NCI-H2107 treated with DMSO at 0.1 percent for 48 hours (cell line): ENCODE data around the gene OR51V1.
"Not testable (repeated sequence)": the region's sequence is repeated elsewhere in the genome, so short reads cannot be mapped to it uniquely, and the experiment has no call there.

Source experiments
- DNase-seq: peaks from one replicate; lab custom pipeline; 2025; ENCODE audit not compliant: unreplicated experiment; lab: John Stamatoyannopoulos, UW

Gene OR51V1

DNA sequence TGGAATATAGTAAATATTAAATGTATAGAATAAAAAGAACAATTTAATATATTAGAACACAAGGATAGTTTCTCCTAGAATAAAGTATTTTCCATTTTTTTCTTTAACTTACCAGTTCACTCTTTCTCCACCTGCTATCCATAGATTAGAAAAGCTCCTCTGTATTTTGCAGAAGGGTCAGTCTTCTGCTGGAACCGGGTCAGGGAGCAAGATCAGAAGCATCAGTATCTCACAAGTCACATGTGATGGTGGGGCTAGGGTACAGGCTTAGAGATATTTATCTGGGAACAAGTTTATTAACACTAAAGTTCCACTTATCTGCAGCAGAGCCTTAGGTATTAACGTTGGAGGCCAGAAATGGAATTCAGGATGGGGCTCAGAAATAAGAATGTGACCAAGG lies 28.6 kb downstream of the OR51V1 start:
- no peak for DNase-seq

DNA sequence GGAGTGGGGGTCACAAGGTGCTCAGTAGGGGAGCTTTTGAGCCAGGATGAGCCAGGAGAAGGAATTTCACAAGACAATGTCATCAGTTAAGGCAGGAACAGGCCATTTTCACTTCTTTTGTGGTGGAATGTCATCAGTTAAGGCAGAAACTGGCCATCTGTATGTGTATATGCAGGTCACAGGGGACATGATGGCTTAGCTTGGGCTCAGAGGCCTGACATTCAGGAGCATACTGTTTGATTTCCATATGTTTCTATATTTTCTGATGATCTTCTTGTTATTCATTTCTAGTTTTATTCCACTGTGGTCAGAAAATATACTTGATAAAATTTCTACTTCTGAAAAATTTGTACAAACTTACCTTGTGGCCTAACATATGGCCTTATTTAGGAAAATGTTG lies 34.6 kb downstream of the OR51V1 start:
- DNase-seq, result not testable (repeated sequence)

DNA sequence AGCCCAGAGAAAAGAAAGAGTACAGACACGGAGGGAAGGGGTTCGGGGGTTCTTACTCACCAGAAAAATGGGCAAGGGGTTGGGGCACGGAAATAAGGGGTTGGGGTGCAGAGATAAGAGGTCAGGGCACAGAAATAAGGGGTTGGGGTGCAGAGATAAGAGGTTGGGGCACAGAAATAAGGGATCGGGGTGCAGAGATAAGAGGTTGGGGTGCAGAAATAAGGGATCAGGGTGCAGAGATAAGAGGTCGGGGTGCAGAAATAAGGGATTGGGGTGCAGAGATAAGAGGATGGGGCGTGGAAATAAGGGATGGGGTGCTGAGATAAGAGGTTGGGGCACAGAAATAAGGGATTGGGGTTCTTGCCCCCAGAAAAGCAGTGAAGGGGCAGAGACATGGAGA lies 35.7 kb downstream of the OR51V1 start:
- not testable (repeated sequence) for DNase-seq

DNA sequence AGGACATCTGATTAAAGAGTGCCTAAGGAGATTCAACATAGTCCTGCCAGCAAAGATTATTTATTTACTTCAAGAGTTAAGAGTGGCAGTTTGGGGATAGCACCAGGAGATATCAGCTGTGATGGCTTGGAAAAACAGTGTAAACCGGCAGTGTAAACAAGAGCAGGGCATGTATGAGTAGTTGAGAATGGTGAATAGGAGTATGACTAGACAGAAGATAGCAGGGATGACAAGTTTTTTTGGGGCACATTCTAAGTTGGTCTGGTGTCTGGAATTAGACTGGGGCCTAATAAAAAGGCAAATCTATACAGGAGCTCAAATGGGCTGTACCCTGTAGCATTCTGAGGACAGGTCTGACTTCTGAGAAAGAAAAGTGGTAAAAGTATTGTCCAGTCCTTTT lies 39.4 kb downstream of the OR51V1 start:
- not testable (repeated sequence) for DNase-seq

DNA sequence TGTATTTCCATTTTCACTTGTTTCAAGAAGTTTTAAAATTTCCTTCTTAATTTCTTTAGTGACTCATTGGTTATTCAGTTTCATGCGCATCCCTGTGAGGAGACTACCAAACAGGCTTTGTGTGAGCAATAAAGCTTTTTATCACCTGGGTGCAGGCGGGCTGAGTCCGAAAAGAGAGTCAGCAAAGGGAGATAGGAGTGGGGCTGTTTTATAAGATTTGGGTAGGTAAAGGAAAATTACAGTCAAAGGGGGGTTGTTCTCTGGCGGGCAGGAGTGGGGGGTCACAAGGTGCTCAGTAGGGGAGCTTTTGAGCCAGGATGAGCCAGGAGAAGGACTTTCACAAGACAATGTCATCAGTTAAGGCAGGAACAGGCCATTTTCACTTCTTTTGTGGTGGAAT lies 40.3 kb downstream of the OR51V1 start:
- not testable (repeated sequence) for DNase-seq

DNA sequence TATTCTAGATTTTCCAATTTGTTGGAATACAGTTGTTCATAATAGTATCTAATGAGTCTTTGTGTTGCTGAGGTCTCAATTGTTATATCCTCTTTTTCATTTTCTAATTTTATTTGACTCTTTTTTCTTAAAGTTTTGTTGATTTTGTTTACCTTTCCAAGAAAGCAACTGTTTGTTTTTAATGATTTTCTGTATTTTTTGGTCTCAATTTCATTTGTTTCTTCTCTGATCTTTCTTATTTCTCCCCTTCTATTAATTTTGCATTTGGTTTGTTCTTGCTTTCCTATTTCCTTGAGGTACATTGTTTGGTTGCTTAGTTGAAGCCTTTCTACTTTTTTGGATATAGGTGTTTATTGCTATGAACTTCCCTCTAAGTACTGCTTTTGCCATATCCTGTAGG lies 40.7 kb downstream of the OR51V1 start:
- no peak for DNase-seq

DNA sequence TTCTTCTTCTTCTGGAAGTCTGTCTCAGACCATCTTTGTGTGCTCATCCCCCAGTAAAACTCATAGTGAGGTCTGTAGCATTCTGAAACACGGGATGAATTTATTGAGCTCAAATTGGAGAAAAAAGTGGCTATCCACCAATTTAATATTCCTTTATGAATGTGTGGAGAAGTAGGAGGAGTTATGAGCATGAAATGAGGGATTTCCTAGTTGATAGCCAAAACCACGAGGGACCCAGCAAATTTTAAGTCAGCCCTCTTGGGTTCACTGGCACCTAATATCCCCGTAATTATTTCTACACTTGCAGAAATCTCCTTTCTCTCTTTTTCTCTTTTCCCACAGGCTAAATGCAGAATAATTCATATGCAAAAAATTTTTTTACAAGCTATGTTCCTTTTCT lies 45.8 kb downstream of the OR51V1 start, which contains the start of gene OR52A1:
OR52A1 (minus strand) TSS at position 101 of the 400 bp plus-strand sequence. CDS start 2,388 bp downstream, outside the sequence.
- DNase-seq, result no peak

DNA sequence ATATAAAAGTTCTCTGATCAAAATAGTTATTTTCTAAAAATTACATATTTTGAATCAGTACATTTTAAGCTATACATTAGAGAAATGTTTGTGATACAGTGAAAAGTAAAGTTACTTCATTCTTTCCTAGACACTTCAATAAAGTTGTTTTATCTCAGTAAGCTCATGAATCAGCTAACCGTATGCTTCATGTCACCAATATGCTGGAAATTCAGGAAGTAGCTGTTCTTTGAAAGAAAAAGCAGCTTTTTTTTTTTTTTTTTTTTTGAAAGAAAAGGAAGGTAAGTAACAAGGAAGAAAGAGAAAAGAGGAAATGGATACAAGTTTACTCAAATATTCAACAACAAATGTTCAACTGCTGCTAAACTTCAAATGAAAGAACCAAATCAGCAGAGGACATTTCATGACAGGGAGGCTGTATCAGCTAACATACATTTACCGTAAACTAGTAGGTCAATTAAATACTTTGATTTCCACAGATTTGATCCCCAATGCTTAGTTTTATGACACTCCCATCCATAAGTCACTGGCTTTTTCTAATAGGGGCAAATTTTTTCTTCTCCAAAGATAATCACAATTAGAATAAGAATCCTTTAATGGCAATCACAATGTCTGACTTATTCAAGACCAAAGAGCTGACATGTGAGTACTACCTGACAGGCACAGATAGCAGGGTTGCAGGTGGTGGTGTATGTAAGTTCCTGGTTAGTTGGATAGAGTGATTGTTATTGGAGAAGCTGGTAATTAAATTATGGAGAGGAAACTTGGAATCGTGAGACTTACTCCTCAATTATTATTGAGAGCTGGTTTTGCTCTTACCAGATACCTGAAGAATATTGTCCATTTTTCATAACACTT lies 46.7 kb downstream of the OR51V1 start:
- DNase-seq, result no peak

DNA sequence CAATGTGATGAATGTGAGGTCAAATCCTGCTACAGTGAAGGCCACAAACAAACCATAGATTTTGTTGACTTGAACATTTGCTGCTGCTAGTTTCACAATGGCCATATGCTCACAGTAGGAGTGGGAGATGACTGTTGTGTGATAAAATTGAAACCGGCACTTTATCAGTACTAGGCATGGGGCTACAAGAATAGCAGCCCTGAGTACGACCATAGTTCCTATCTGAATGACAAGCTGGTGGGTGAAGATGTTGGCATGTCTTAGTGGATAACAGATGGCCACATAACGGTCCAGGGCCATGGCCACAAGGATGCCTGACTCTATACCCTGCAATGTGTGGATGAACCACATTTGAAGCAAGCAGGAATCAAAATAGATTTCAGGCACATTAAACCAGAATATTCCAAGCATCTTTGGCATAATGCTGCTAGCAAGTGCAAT lies 48.7 kb downstream of the OR51V1 start:
- no peak for DNase-seq
